ENCODE measurements around the gene PACSIN2.

PACSIN2 gene

GRCh38 chr22:42862045-42862734, 152.8 kb downstream of the PACSIN2 start:
- DNase-seq (ENCODE audit: low read depth, low spot score) = no peak

DNA sequence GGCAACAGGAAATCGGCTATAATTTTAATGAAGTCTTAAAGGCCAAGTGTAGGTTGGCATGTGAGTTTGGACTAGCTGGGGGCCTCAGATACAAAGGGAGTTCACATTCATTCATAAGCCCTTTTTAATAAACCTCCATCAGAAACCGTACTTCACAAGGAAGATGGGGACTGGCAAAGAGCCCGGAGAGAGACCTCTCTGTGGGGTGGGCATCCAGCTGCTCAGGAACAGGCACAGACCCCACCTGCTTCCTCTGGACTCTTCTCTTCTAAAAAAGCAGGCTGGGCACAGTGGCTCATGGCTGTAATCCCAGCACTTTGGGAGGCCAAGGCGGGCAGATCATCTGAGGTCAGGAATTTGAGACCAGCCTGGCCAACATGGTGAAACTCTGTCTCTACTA, 154.0 kb downstream of the PACSIN2 start:
- DNase-seq (ENCODE audit: low read depth, low spot score) = no peak

- DNase-seq (ENCODE audit: low read depth, low spot score) = no peak
Measured at GRCh38 chr22:42857845-42858481, 157.0 kb downstream of the PACSIN2 start.

- peak; percentile 68 for DNase-seq (ENCODE audit: low read depth, low spot score)
Measured at GRCh38 chr22:42856865-42857704, 157.9 kb downstream of the PACSIN2 start, which contains the start of gene ARFGAP3. Gene ARFGAP3 (minus strand): TSS chr22:42857273. CDS start chr22:42857182, 91 bp downstream.

DNA sequence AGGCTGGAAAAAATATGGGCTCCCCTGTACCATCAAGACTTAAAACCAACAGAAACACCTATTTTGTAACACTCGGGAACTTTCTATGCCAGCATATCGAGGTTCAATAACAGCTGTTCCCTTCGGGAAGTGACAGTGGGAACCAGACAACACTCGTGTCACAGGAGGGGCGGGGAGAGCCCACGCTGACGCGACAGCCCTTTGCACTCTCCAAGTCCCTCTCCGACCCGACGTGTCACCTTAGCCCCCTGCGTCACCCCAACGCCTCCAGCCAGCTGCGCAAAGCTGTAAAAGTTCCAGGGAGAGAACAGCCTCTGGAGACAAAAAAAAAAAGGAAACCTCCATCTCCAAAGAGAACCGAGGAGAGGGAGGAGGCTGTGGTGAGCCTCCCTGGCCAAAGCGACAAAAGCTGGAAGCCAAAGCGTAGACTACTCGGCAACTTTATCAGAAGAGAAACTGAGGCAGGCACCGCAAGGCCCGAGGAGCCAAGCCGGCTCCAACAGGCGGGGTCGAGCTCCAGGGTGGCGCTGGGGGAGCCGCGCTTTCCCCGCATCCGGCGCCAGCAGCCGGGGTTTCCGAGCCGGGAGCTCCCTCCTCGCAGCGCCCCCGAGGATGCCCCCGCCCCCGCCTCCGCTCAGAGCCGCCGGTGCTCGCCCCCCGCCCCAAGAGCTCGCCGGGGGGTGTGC, 158.6 kb downstream of the PACSIN2 start:
- DNase-seq (ENCODE audit: low read depth, low spot score) = no peak

- DNase-seq (ENCODE audit: low read depth, low spot score) = no peak
Measured at GRCh38 chr22:42855721-42856120, 159.2 kb downstream of the PACSIN2 start.

- no peak for DNase-seq (ENCODE audit: low read depth, low spot score)
Measured at GRCh38 chr22:42855211-42855610, 159.7 kb downstream of the PACSIN2 start.

GRCh38 chr22:42848941-42849550, 165.9 kb downstream of the PACSIN2 start:
- no peak for DNase-seq (ENCODE audit: low read depth, low spot score)

- DNase-seq (ENCODE audit: low read depth, low spot score) = no peak
Measured at GRCh38 chr22:42847110-42847509, 167.8 kb downstream of the PACSIN2 start.

GRCh38 chr22:42844756-42845155, 170.2 kb downstream of the PACSIN2 start:
- DNase-seq (ENCODE audit: low read depth, low spot score) = no peak

GRCh38 chr22:42842658-42843370, 172.1 kb downstream of the PACSIN2 start:
- DNase-seq (ENCODE audit: low read depth, low spot score) = no peak

- no peak for DNase-seq (ENCODE audit: low read depth, low spot score)
Measured at GRCh38 chr22:42841444-42841843, 173.5 kb downstream of the PACSIN2 start.

- DNase-seq (ENCODE audit: low read depth, low spot score) = no peak
Measured at GRCh38 chr22:42837556-42837955, 177.4 kb downstream of the PACSIN2 start.

DNA sequence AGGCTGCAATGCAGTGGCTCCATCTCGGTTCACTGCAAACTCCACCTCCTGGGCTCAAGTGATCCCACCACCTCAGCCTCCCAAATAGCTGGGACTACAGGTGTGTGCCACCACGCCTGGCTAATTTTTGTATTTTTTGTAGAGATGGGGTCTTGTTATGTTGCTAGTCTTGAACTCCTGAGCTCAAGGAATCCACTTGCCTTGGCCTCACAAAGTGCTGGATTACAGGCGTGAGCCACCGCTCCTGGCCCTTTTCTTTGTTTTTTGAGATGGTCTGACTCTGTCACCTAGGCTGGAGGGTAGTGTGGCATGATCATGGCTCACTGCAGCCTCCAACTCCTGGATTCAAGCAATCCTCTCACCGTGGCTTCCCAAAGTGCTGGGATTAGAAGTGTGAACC, 178.9 kb downstream of the PACSIN2 start:
- no peak for DNase-seq (ENCODE audit: low read depth, low spot score)

- DNase-seq (ENCODE audit: low read depth, low spot score) = no peak
Measured at GRCh38 chr22:42834177-42834949, 180.6 kb downstream of the PACSIN2 start.

GRCh38 chr22:42833104-42833503, 181.8 kb downstream of the PACSIN2 start:
- no peak for DNase-seq (ENCODE audit: low read depth, low spot score)

- no peak for DNase-seq (ENCODE audit: low read depth, low spot score)
Measured at GRCh38 chr22:42831712-42832111, 183.2 kb downstream of the PACSIN2 start.

- DNase-seq (ENCODE audit: low read depth, low spot score) = no peak
Measured at GRCh38 chr22:42830161-42830560, 184.8 kb downstream of the PACSIN2 start.

GRCh38 chr22:42829302-42829701, 185.6 kb downstream of the PACSIN2 start:
- no peak for DNase-seq (ENCODE audit: low read depth, low spot score)

- no peak for DNase-seq (ENCODE audit: low read depth, low spot score)
Measured at GRCh38 chr22:42825796-42826195, 189.2 kb downstream of the PACSIN2 start.

All from brain pericyte (primary cell).